GM23248 (cell line): ENCODE data around the gene FHL1.

ENCODE experiments used
- EZH2 ChIP-seq: fragments of 200-600 bp; sonication (generic); IDR thresholded peaks from 2 replicates; pipeline ENCODE4 v1.6.1; 2018; ENCODE audit warnings: antibody characterized with exemption, mild to moderate bottlenecking; ENCODE audit not compliant: insufficient read depth, poor library complexity, severe bottlenecking
- EZH2phosphoT487 ChIP-seq: fragments of 200-600 bp; sonication (generic); IDR thresholded peaks from 2 replicates; pipeline ENCODE4 v1.6.1; 2018; ENCODE audit warnings: antibody characterized with exemption, moderate library complexity, mild to moderate bottlenecking, low read depth; ENCODE audit not compliant: insufficient read depth

DNA sequence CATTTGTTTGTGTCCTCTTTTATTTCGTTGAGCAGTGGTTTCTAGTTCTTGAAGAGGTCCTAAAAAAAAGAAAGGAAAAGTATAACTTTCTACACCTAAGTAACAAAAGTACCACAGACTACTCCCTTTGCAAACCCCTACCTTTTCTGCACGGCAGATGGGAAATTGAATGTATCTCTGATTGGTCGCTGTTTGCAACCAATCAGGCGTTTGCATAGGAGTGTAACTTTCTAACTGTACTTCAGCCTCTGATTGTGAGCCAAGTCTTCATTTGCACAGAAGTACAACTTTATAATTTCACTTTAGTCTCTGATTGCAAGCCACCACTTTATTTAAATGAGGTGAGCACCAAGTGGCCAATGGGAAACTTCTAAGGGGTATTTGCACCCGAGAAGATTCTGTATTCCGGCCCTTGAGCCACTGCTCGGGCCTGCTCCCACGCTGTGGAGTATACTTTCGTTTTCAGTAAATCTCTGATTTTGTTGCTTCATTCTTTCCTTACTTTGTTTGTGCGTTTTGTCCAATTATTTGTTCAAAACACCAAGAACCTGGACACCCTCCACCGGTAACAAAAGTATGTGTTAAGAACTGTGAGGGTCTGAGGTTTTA, 40.3 kb upstream of the FHL1 start:
- TF ChIP-seq EZH2 (no peak), EZH2phosphoT487 (no peak)
